ENCODE data around the gene WIPF1. TPM values are rescaled to one million over a fixed set of nuclear protein-coding genes. Genes with fewer than 3 reads are reported as not detected.
"Not testable (repeated sequence)": the region's sequence is repeated elsewhere in the genome, so short reads cannot be mapped to it uniquely, and the experiment has no call there.

WIPF1 gene
- polyA plus RNA-seq, 3 donors: 23.5 to 25.7 (median 24.3) TPM

- DNase-seq (ENCODE audit: low read depth in 3 of 3, low spot score in 2 of 3): no peak
Observed at GRCh38 chr2:174575124-174575776, 22.4 kb downstream of the WIPF1 start.

DNA sequence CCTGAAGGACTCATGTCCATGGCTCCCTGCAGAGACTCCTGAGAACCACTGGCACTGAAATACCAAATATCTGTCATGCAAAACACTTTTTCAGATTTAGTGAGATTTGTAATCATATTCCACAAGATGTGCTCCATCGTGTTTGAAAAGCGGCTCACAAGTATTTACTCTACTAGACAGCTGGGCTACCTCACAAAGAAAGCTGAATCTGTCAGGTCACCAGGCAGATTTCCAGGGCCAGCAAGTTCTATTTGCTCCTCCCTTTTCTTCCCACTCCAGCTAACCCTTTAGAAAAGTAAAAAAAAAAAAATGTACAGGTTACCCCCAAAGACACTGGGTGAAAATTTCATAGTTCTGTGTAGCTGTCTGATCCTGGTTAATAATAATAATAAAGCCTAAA lies 22.9 kb downstream of the WIPF1 start:
- no peak for DNase-seq (ENCODE audit: low read depth in 3 of 3, low spot score in 2 of 3)

- no peak for DNase-seq (ENCODE audit: low read depth in 3 of 3, low spot score in 2 of 3)
Observed at GRCh38 chr2:174573621-174574081, 24.0 kb downstream of the WIPF1 start.

DNA sequence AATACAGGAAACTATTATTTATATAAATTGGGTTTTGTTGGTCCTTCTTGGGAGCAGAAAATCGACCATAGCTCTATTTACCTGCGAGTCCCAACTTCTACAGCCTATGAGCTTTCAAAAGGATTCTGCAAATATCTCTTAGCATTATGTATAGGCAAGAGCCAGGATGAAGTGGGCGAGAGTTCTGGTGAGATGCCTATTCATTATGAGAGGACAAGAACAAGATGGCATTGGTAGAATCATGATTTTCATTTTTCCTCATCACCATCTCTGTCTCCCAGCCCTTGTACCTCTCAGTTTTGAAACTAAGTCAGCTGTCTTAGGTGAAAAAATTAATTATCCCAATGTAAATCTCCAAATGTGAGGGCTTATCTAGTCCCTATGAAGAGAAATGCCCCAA lies 25.0 kb downstream of the WIPF1 start:
- no peak for DNase-seq (ENCODE audit: low read depth in 3 of 3, low spot score in 2 of 3)

DNA sequence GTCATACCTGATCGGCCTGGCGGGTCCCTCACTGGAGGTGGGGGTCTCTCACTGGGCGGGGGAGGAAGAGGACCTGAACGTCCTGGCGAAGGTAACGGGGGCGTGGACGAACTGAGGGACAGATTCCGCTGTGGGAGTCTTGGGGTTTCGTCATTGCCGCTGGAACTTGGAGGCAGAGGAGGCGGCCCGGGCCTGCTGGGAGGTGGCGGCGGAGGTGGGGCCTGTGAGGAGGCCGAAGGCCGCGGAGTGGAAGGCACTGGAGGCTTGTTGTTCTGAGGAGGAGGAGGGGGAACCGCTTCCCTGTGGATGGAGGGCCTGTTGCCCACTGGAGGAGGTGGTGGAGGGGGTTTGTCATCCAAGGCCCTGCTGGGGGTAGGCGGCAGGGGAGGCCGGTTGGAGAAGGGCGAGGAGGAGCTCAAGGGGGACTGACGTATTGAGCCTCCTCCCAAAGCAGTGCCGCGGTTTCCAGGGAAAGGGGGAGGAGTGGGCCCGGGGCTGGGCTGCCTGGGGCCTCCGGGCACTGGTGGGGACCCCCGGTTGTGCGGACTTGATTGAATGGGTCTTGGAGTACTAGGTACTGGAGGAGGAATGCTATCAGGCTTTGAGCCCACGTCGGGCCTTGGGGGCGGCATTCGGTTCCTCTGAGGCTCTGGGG lies 25.8 kb downstream of the WIPF1 start:
- no peak for DNase-seq (ENCODE audit: low read depth in 3 of 3, low spot score in 2 of 3)

- no peak for DNase-seq (ENCODE audit: low read depth in 3 of 3, low spot score in 2 of 3)
Observed at GRCh38 chr2:174570318-174570958, 27.2 kb downstream of the WIPF1 start.

GRCh38 chr2:174569678-174570077 lies 27.9 kb downstream of the WIPF1 start:
- DNase-seq (ENCODE audit: low read depth in 3 of 3, low spot score in 2 of 3): no peak

DNA sequence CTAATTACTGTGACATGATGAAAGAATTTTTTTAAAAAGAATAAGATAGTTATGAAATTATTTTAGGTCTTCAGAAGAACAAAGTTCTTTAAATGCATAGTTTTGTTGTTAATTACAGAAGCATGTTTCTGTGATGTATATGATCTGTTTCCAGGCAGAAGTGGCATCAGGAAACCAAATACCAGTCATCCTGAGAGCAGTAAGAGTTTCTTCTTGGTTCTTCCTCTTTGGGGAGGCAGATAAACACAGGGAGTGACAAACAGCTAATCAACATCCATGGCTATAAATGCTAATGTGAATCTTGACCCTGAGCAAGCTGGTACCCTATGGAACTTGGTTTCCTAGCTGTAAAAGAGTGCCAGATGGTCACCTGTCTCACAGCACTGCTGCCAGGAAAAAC lies 29.2 kb downstream of the WIPF1 start:
- no peak for DNase-seq (ENCODE audit: low read depth in 3 of 3, low spot score in 2 of 3)

GRCh38 chr2:174566871-174567270 lies 30.7 kb downstream of the WIPF1 start:
- no peak for DNase-seq (ENCODE audit: low read depth in 3 of 3, low spot score in 2 of 3)

DNA sequence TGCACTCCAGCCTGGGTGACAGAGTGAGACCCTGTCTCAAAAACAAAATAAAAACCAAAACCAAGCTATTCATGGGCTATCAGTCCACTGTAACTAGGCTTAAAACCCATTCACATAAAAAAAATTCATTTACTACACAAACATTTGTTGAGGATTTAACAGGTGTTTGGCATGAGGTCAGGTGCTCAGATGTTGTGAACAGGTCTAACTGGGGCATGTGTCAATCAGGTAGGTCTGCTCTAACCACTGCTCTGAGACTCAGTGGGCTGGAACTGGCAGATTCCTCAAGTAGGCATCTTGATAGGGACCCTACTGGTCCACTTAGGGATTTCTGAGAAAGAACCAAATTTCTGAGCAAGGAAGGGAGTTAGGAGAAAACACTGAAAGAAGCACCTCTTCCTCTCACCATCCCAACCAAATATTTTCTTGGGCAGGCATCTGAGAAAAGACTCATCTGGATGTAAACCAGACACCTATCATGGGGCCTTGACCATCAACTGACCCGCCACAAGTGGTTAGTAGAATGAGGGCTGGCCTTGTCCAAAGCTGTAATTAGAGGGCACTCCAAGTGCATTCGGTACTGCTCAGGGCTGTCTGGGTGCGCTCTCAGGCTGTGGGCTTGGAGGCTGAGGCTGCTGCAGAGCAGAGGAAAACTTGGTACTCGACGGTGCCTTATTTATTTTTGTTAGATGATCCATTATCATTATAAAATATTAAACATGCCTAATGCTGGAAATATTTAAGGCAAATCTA lies 33.9 kb downstream of the WIPF1 start:
- DNase-seq (ENCODE audit: low read depth in 3 of 3, low spot score in 2 of 3): no peak

DNA sequence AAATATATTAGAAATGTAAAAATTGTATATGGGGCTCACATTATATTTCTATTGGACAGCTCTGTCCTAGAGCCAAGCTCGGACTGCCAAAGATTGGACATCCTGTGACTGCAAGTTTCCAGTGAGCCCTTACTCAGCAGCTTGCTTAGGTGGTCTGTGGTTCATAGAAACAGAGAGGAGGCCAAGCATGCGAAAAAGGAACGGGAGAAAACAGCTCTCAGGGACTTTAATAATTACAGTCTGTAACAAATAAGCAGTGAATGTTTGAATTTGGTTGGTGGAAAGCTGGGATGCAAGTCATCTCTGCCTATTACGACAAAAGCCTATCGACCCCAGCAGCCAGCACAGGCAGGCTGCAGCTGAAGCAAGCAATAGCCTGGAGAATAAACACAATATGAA lies 35.6 kb downstream of the WIPF1 start:
- no peak for DNase-seq (ENCODE audit: low read depth in 3 of 3, low spot score in 2 of 3)

GRCh38 chr2:174561283-174561971 lies 36.2 kb downstream of the WIPF1 start:
- no peak for DNase-seq (ENCODE audit: low read depth in 3 of 3, low spot score in 2 of 3)

DNA sequence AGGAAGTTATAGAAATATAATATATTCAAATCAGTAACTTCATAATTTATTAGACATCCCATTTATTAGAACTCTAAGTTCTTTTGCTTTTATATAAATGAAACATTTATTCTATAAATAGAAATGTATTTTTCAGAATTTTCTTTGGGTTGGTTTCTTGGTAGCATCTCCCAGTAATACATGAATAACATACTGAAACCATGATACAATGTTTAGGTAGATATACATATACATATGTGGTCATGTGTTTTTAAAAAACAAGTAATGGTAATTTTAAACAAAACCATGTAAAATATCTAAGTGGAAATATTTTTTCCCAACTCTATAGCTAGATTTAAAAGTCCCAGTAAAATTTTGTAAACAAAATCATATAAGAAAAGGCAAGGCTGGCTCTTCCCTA lies 36.9 kb downstream of the WIPF1 start:
- DNase-seq (ENCODE audit: low read depth in 3 of 3, low spot score in 2 of 3): no peak

DNA sequence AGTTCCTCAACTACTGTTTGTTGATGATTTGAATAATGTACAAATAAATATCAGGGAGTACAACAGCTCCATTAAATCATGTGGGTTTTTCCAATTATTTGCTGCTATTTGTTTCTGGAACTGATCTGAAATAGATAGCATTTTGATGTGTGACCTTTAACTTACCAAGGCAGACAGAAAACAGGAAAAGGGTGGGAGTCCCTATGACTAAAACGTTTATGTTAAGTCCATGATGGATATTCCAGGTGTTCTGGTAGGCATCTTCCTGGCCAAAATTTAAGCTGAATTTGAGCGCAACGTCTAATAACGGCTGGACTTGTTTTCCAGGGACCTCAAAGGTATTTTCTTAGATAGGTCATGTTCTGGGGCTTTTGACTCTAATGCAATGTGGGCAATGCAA lies 41.6 kb downstream of the WIPF1 start:
- DNase-seq (ENCODE audit: low read depth in 3 of 3, low spot score in 2 of 3): no peak

DNA sequence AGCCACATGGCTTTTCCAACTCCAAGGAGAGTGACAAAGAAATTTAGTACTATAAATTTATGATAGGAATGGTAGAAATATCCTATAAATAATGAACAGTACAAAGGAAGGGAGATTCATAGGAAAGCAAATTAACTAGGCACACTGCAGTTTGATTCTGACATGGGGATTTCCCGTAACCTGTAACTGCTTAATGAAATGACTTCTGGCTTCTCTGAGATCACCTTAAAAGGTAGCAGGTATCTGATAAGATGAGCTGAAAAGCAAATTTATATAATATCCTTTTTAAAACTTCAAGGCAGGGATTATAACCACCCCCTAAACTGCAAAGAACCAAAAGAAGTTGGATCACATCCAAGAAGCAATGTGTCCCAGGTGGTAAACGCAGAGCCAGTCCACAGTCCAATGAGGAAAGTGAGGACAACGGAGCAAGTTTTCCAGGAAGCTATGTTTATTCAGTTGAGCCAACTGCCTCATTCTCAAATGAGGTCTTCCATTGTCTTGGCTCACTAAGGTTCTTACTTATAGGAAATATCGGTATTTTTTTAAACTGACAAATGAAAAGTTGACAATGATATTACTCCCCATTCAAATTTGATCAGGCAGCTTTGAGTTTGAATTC lies 43.0 kb downstream of the WIPF1 start:
- DNase-seq (ENCODE audit: low read depth in 3 of 3, low spot score in 2 of 3): no peak

DNA sequence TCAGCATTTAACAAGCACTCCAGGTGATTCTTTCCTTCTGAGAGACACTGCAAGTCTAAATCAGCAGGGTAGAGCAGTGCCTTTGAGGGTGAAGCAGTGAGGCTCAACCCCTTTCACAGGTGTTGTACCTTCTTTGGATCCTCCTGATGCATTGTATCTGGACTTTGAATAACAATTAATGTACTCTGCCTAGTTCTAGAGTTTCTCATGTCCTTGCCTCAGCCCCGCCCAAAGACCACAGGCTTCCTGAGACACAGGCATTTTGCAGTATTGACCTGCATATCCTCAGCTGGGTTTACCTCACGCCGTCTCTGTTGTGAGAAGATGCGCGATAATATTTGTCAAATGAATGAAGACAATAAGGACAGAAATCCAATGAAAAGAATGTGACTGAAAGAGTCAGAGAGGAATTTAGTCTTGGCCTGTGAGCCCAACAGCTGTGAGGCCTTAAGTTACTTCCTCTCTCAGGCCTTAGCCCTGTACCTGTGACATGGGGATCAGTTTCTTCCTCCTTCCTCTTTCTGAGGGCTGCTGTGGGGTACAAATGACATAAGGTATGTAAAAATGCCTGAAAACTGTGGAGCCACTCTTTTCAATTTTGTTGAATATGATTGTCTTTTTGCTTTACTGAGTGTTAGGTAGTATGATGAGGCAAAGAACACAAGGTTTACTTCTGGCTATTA lies 43.7 kb downstream of the WIPF1 start:
- DNase-seq (ENCODE audit: low read depth in 3 of 3, low spot score in 2 of 3): no peak

- DNase-seq (ENCODE audit: low read depth in 3 of 3, low spot score in 2 of 3): no peak
Observed at GRCh38 chr2:174552880-174553279, 44.7 kb downstream of the WIPF1 start.

GRCh38 chr2:174551697-174552096 lies 45.9 kb downstream of the WIPF1 start:
- DNase-seq (ENCODE audit: low read depth in 3 of 3, low spot score in 2 of 3): no peak

- not testable (repeated sequence) for DNase-seq (ENCODE audit: low read depth in 3 of 3, low spot score in 2 of 3)
Observed at GRCh38 chr2:174548646-174549045, 49.0 kb downstream of the WIPF1 start.

- not testable (repeated sequence) for DNase-seq (ENCODE audit: low read depth in 3 of 3, low spot score in 2 of 3)
Observed at GRCh38 chr2:174548021-174548420, 49.6 kb downstream of the WIPF1 start.

All from right renal cortex interstitium (tissue), 3 donors.